ENCODE measurements around the gene SMG7. TPM values are rescaled to one million over a fixed set of nuclear protein-coding genes. Genes with fewer than 3 reads are reported as not detected.

Gene SMG7
- total RNA-seq, 2 experiments from 2014 or later, result 35.2 to 39.1 TPM

DNA sequence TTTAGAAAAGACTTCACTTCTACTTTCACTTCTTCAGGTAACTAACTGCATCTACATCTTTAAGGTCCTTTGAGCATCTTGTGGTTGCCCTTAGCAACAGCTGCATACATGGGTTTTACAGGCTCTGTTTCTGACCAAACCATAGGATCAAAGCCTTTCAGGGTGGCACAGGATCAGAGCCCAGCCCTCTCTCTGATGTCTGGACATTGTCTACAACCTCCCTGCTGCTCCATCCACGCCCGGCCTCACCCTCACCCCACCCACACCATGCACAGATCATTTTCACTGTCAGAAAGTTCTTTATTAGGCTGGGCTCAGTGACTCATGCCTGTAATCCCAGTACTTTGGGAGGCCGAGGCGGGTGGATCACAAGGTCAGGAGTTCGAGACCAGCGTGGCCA is 112.7 kb downstream of the SMG7 start:
- TF ChIP-seq, protein P1, sequence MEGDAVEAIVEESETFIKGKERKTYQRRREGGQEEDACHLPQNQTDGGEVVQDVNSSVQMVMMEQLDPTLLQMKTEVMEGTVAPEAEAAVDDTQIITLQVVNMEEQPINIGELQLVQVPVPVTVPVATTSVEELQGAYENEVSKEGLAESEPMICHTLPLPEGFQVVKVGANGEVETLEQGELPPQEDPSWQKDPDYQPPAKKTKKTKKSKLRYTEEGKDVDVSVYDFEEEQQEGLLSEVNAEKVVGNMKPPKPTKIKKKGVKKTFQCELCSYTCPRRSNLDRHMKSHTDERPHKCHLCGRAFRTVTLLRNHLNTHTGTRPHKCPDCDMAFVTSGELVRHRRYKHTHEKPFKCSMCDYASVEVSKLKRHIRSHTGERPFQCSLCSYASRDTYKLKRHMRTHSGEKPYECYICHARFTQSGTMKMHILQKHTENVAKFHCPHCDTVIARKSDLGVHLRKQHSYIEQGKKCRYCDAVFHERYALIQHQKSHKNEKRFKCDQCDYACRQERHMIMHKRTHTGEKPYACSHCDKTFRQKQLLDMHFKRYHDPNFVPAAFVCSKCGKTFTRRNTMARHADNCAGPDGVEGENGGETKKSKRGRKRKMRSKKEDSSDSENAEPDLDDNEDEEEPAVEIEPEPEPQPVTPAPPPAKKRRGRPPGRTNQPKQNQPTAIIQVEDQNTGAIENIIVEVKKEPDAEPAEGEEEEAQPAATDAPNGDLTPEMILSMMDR (IDR thresholded peaks at IDR 0.05), result no peak
- no peak overlapping the region for H3K27ac ChIP-seq (ENCODE audit: low read depth in 1 of 2, low read length in 2 of 2)
- Mint-ChIP-seq H3K27ac (no peak overlapping the region), H3K4me1 (ENCODE audit: low read depth) (peaks cover 26% of the 10 kb centered on the region), H3K4me3 (no peak overlapping the region), H3K9me3 (no peaks in the 10 kb centered on the region), H3K27me3 (no peaks in the 10 kb centered on the region), H3K36me3 (ENCODE audit: low read depth) (no peaks in the 10 kb centered on the region)
- no peaks in the 10 kb centered on the region for H3K27me3 ChIP-seq (ENCODE audit: control insufficient read depth in 1 of 2, insufficient read depth in 2 of 2, low read length in 2 of 2)
- H3K36me3 ChIP-seq (ENCODE audit: insufficient read depth, low read length), result no peaks in the 10 kb centered on the region
- peaks cover 16% of the 10 kb centered on the region for H3K4me1 ChIP-seq (ENCODE audit: insufficient read depth, low read length)
- ChIA-PET POLR2A (no interaction called here), CTCF (no interaction called here)
- intact Hi-C loops (cut with DNase I, micrococcal nuclease), result no loop called here
- no peaks in the 10 kb centered on the region for H3K9me3 ChIP-seq (ENCODE audit: control insufficient read depth in 1 of 2, insufficient read depth in 1 of 2, low read length in 2 of 2)
- DNase-seq (no peak), ATAC-seq (ENCODE audit: poor library complexity) (no peak)
- H3K4me3 ChIP-seq (ENCODE audit: low read length), result no peak overlapping the region

DNA sequence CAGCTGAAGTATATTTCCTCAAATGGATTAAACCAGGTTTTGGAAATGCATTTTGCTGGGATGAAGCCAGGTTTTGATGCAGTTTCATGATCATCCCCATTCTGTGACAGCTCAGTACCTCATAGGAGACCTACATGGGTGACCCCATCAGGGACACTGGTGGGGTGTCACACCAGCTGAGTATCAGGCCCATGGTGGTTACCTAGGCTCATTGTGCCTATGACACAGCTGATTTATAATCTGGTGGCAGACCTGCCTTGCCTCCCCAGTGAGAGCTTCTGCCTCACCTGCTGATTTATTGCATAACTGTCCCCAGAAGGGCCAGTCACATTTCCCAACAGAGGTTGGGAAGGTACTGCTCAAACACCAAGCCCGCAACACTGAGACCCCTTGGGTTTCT is 114.2 kb downstream of the SMG7 start:
- Mint-ChIP-seq H3K9me3 (no peaks in the 10 kb centered on the region), H3K36me3 (ENCODE audit: low read depth) (no peaks in the 10 kb centered on the region), H3K4me3 (no peak overlapping the region), H3K27ac (no peak overlapping the region), H3K4me1 (ENCODE audit: low read depth) (peaks cover 26% of the 10 kb centered on the region), H3K27me3 (no peaks in the 10 kb centered on the region)
- intact Hi-C loops (cut with DNase I, micrococcal nuclease), result no loop called here
- no peaks in the 10 kb centered on the region for H3K9me3 ChIP-seq (ENCODE audit: control insufficient read depth in 1 of 2, insufficient read depth in 1 of 2, low read length in 2 of 2)
- TF ChIP-seq, protein P1 (IDR thresholded peaks at IDR 0.05), result no peak
- ATAC-seq (ENCODE audit: poor library complexity), result no peak
- no peaks in the 10 kb centered on the region for H3K36me3 ChIP-seq (ENCODE audit: insufficient read depth, low read length)
- DNase-seq, result no peak
- peaks cover 17% of the 10 kb centered on the region for H3K4me1 ChIP-seq (ENCODE audit: insufficient read depth, low read length)
- ChIA-PET CTCF (no interaction called here), POLR2A (no interaction called here)
- no peaks in the 10 kb centered on the region for H3K27me3 ChIP-seq (ENCODE audit: control insufficient read depth in 1 of 2, insufficient read depth in 2 of 2, low read length in 2 of 2)
- H3K4me3 ChIP-seq (ENCODE audit: low read length), result no peak overlapping the region
- no peak overlapping the region for H3K27ac ChIP-seq (ENCODE audit: low read depth in 1 of 2, low read length in 2 of 2)

DNA sequence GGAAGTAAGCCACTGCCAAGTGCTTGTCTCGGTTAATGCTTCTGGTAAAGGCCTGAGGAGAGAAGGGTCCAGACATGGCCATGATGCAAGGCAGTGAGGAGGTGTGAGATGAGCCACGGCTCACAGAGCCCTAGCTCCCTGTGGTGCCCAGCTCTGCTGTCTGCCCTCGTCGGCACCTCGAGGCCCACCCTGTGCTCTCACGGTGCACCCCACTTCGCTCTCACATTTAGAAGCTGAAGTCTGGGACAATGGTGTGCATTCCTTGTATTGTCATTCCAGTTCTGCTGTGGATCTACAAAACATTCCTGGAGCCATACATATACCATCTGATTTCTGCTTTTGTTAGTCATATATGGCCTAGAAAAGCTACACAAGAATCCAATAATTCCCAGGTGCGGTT is 114.6 kb downstream of the SMG7 start:
- H3K27me3 Mint-ChIP-seq, result no peaks in the 10 kb centered on the region
- Histone ChIP-seq H3K27ac (ENCODE audit: low read depth in 1 of 2, low read length in 2 of 2) (no peak overlapping the region), H3K9me3 (ENCODE audit: control insufficient read depth in 1 of 2, insufficient read depth in 1 of 2, low read length in 2 of 2) (no peaks in the 10 kb centered on the region), H3K4me1 (ENCODE audit: insufficient read depth, low read length) (peaks cover 17% of the 10 kb centered on the region), H3K4me3 (ENCODE audit: low read length) (no peak overlapping the region), H3K36me3 (ENCODE audit: insufficient read depth, low read length) (no peaks in the 10 kb centered on the region), H3K27me3 (ENCODE audit: control insufficient read depth in 1 of 2, insufficient read depth in 2 of 2, low read length in 2 of 2) (no peaks in the 10 kb centered on the region)
- CTCF ChIA-PET, result no interaction called here
- TF ChIP-seq, protein P1 (IDR thresholded peaks at IDR 0.05), result no peak
- DNase-seq (no peak), ATAC-seq (ENCODE audit: poor library complexity) (no peak)
- no peak overlapping the region for H3K4me3 Mint-ChIP-seq
- POLR2A ChIA-PET, result no interaction called here
- H3K9me3 Mint-ChIP-seq, result no peaks in the 10 kb centered on the region
- H3K4me1 Mint-ChIP-seq (ENCODE audit: low read depth), result peaks cover 26% of the 10 kb centered on the region
- intact Hi-C loops (cut with DNase I, micrococcal nuclease), result no loop called here
- H3K27ac Mint-ChIP-seq, result no peak overlapping the region
- H3K36me3 Mint-ChIP-seq (ENCODE audit: low read depth), result no peaks in the 10 kb centered on the region
